Activated T-helper 9 cell treated with anti-CD3 and anti-CD28 coated beads, Interleukin-2, amount 50 U/mL, for 16 hours (primary cell): Measurements from ENCODE around the gene DVL1.
"Not testable (repeated sequence)": the region's sequence is repeated elsewhere in the genome, so short reads cannot be mapped to it uniquely, and the experiment has no call there.

ENCODE experiments used
- DNase-seq: peaks from one replicate; pipeline ENCODE4 v3.0.0-alpha.2; 2020; ENCODE audit warnings: low read depth

The DVL1 gene

GRCh38 chr1:1349256-1350012, at the start of gene DVL1:
Gene DVL1 (minus strand): TSS chr1:1349418. CDS start chr1:1349065, 353 bp downstream.
- peak; percentile 67 for DNase-seq

DNA sequence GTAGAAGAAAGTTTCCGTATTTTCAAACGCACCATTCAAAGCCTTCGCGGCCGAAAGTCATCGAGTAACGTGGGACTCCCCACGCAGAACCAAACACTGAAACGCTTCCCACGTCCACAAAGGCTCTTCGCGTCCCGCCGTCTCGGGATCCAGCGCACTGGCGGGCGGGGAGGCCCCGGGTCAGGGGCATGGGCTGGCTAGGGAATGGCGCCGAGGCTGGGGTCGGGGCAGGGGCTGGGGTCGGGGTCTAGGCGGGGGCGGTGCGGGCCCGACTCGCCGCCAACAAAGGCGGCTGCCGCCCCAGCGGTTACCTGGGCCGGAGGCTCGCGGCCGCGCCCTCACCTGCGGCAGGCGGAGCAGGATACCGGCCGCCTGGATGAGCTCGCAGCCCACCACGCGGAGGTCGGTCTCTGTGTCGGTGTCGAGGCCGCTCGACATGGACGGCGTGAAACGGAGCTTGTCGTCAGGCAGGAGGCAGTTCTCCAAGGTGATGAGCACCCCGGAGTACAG, 49.5 kb upstream of the DVL1 start:
- no peak for DNase-seq

DNA sequence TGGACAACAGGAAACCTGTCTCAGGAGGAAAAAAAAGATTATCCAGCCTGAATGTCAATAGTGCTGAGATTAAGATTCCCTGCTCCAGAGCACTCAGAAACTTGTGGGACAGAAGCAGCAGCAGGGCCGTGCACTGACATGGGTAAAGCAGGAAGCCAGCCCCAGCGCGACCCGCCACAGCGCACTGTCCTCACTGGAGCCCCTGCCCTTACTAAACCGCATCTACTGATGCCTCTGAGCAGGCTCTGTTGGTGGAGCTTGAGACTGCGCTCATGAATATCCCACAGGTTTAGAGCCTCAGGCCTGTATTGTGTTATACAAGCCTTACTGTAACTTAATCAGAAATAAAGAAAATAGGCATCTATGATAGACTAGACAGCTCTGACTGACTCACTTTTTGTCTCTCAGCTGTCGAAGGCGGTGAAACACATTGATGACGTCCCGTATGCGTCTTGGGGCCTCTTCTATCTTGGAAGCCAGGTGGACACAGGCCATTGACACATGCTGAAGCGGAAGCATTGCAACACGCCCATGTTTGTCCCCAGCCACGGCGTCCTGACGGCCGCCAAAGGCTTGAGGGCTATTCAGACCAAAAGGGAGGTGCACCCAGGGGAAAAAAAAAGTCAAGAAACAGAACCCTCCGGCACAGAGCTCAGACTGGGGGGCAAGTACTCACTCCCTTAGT, 48.8 kb upstream of the DVL1 start:
- DNase-seq, result no peak

DNA sequence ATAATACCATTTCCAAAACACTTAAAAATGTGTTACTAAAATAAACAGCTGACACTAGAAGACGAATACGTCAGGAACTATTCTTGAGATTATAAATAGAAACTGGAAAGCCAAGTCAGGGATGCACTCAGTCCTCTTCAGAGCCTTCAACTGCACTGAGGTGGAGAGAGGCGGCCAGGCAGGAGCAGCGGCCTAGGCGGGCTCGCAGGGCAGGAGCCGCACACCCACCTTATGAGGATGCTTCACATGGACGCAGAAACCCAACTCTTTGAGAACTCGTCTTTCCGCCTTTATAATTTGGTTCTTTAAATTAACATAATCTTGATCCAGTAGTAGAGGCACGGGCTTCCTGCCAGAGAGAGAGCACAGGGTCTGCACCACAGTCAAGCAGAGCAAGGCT, 45.9 kb upstream of the DVL1 start:
- no peak for DNase-seq

DNA sequence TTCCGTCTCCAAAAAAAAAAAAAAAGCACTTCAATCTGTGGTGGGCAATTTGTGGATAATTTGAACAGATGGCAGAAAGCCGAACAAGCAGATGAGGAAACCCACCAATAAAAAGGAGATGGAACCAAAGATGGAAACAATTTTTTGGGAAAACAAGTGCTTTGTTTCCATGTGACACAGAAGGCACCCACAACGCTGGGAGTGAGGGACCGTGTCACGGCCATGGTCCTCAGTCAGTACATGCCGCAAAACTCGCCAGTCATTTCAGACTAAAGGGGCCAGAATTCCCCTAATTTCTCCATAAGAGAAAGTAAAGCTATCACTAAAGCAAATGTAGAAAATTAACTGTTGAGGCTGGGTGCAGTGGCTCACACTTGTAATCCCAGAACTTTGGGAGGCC, 44.9 kb upstream of the DVL1 start:
- no peak for DNase-seq

DNA sequence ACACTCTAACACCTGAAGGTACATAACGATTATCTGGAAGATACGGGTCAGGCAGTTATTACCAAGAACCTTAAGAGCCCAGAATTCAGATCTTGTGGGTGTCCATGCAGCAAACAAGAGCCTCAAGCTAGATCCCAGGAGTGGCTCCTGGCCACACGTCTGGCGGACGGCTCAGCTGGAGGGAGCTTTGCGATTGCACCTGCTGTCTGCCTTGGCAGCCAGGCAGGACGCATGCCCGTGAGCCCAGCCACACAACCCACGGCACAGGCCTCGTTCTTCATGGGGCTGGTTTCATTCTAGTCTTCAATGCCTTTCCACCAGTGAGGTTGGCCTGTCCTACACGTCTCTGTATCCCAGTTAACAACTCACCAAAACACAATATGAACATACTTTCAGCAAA, 44.2 kb upstream of the DVL1 start:
- DNase-seq, result no peak

- no peak for DNase-seq
Observed at GRCh38 chr1:1393014-1393413, 43.8 kb upstream of the DVL1 start.

DNA sequence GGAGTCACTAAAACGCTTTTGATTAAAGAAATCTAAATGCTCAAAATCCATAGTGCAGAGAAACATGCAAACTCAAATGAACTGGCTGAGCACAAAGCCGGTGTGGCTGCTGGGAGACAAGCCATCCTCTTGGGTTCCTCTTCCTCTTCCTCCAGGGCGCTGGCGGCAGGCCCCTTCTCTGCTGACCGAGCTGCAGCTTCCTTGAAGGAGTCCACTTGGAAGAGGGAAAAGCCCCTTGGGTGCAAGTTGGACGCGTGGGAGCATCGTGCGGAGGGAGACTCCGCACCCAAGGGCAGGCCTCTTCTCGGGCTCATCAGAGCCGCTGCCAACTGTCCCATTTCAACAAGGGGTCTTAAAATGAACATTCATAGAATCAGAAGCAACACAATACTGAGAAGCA, 42.0 kb upstream of the DVL1 start:
- no peak for DNase-seq

DNA sequence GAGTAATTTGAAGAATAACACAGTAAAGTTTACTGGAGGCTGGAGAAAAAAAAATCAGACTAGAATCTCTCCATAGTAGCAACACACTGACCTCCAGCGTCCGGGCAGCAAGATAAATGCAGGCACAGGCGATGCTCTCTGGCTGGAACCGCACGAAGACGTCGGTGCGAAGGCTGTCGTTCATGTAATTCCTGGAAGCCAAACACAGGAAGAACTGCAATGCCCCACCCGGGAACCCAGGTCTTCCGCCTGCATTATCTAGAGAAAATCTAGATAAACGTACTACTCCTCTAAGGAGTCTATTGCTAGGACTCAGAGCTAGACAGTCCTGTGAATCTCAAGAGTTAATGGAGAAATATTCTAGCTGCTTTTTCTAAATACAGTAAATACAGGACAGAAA, 41.5 kb upstream of the DVL1 start:
- no peak for DNase-seq

GRCh38 chr1:1388078-1388472, 38.9 kb upstream of the DVL1 start:
- DNase-seq, result no peak

DNA sequence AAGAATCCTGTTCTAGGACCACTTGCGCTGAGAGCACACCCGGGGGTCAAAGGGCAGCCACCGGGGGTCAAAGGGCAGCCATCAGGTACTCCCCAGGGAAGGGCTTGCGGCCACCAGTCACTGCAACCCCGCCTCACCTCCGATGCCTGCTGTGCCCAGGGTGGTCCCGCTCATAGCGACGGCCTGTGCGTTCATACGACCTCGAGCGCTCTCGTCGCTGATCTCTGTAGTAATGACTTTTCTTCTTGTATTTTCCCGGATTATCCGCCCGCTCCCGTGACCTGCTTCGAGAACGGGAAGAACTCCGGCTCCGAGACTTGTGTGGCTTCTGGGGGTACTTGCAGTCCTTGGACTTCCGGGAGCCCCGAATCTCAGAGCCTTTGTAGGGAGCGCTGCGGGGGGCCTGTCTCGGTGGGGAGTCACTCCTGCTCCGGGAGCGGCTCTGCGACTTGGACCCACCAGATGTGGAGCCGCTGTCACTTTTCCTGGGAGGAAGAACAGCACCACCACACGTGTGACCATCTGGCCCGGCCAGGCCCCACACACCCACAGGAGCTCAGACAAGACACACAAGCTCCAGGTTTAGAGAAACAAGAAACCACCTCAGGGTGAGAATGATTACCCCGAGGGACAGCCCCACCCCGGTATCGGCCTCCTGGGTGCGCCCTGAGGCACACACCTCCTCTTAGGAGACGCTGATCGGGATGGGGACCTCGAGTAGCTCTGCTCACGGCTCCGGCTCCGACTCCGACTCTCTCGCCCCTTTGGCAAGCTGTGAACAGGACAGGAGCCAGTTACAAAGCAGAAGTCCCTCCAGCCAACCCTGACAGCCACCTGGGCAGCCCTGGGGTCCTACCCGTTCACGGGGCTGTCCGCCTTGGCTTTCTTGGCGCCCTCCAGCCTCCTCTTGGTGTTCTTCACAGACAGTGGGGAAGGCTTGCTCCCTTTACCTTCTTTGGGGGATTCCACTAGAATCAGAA, 38.2 kb upstream of the DVL1 start:
- DNase-seq, result no peak

DNA sequence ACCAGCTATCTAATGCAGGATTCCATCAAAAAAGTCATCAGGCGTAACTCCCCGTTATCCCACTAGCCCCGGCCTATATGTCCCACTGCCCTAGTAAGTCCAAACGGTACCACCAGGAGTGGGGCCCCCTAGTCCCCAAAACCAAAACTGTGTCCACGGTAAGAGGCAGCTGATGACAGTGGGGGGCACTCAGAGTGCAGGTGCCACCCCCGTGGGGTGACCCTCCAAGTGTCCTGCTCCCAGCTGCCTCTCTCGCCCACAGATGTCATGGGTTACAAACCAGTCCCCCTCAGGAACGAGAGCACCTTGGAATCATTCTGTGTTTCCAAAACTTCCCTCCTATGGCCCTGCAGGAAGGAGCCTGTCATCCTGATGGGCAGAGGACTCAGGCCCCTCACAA, 36.7 kb upstream of the DVL1 start:
- no peak for DNase-seq

DNA sequence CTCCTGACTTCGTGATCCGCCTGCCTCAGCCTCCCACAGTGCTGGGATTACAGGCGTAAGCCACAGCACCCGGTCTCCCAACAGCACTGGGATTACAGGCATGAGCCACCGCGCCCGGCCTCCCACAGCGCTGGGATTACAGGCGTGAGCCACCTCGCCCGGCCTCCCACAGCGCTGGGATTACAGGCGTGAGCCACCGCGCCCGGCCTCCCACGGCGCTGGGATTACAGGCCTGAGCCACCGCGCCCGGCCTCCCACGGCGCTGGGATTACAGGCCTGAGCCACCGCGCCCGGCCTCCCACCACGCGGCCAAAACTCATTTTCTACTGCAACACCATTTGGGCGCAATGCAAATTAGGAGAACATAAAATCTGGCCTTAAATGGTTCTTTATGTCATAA, 36.1 kb upstream of the DVL1 start:
- not testable (repeated sequence) for DNase-seq

GRCh38 chr1:1381294-1381693, 32.1 kb upstream of the DVL1 start:
- no peak for DNase-seq

DNA sequence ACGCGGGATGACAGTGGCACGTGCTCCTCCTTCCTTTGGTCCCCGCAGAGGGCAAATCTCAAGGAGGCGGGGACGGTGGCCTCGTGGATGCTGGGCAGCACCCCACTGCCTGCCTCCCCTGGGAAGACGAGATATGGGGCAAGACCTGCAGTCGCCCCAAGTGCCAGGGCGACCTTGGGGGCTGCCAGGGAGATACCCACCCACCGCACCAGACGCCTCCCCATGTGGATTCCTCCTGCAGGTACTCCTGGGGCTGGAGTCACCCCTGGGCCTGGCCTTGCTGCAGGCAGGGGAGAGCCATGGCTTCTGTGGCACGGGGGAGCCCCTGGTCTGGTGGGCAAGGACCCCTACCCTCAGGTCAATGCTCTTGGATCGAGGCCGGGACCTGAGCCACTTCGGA, 31.6 kb upstream of the DVL1 start:
- no peak for DNase-seq

GRCh38 chr1:1377540-1378205, 28.5 kb upstream of the DVL1 start:
- no peak for DNase-seq

GRCh38 chr1:1376551-1377226, 27.5 kb upstream of the DVL1 start:
- no peak for DNase-seq

DNA sequence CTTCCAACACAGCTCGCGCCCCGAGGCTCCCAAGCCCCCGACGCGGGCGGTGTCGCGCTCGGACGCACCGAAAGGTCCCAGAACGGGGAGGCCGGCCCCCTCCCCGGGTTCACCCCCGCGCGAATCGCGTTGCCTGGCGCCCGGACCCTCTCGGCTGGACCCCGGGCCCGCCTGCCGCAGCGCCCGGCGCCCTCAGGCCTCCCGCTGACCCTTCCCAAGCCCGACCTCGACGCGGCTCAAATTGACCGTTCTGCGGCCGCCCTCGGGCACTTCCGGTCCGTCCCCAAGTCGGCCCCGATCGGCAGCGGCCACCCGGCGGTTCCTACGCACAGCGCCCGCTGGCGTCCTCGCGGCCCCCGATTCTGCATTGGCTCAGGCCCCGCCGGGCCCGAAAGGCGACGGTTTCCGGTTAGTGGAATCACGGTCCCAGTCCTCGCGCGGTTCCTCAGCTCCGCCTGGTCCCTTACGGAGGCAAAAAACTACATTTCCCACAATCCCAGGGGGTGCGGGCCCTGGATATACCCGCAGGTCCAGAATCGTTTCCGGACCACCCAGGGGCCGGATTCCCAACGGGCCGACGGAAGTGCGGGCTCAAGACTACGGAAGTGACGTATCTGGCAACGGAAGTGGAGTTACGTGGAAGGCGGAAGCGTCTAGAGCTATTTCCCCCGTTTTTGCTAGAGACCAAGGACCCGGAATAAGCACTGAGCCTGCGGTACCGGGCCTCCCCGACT, 25.9 kb upstream of the DVL1 start, which contains the start of gene AURKAIP1:
Gene AURKAIP1, minus strand, starts transcription at position 279 of the 734 bp plus-strand sequence. CDS start 451 bp downstream, outside the sequence.
- DNase-seq, result peak; percentile 94

GRCh38 chr1:1374589-1374928, 25.3 kb upstream of the DVL1 start:
- DNase-seq, result no peak

- DNase-seq, result no peak
Observed at GRCh38 chr1:1373815-1374588, 24.8 kb upstream of the DVL1 start.
